HG02970 (cell line): ENCODE measurements around the gene TTR.

ENCODE experiments used
- ATAC-seq: cut with Tn5 transposase; IDR thresholded peaks from one replicate; pipeline ENCODE4 v1.9.1; 2021; ENCODE audit warnings: mild to moderate bottlenecking, moderate library complexity, moderate number of reproducible peaks; ENCODE audit not compliant: unreplicated experiment, low FRiP score

Gene TTR

DNA sequence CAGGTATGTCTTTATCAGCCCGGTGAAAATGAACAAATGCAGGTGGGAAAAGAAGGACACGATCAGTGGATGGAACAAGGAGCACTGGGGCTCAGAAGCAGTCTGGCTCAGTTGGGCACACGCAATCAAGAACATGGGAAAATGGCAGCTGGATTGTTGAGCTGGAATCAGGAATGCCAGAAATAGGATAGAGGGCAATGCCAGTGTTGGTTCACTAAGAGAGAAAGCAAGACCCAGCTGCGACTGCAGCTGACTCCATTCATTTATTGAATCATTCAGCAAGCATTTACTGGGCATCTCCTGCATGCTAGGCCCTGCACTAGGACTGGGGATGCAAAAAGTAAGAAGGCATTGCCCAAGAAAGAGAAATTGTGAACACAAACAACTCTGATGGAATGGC is 13.6 kb upstream of the TTR start:
- no peak for ATAC-seq

DNA sequence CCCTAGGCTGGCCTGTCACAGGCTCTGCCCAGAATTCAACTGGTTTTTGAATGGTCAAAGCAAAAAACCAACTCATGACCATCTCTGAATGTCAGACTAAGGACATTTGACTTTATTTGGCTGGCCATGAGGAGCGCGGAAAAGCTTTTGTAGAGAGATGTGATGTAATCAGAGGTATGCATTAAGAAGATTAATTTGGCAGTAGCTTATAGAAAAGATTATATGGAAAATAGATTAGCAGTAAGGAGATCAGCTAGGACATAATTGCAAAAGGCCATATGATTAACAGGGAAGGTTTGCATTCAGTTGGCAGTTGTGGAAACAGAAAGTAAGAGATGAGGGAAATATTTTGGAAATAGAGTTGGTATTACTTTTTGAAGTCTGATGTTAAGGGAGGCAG is 12.3 kb upstream of the TTR start:
- ATAC-seq, result no peak

DNA sequence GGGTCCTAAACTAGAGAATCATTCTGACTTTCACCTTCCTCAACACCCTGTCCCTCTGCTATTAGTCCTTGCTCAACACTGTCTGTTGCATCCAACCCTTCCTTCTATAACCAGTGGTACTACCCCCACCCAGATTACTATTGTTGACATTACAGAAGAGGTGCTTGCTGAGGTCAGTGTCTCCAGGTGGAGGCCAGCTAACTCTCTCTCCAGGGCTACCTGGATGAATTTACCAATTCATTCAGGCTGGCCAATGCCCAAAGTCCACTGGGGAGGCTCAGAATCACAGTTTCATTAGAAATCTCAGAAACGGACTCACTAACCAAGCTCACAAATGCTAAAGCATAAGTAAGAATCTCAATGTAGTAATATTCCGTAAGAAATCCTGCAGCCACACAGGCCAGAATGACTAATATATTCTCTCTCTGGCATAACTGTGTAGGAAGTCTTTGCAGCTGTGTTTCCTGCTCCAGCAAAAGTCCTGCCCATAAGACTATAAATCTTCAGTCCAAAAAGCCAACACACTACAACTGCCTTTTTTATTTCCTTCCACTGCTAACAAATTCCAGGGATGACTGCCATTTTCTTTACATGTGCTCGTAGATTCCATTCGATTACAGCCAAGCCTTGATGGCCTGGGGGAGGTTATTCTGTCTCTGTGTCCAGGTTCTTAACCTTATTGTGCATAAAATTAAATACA is 10.0 kb upstream of the TTR start:
- no peak for ATAC-seq

DNA sequence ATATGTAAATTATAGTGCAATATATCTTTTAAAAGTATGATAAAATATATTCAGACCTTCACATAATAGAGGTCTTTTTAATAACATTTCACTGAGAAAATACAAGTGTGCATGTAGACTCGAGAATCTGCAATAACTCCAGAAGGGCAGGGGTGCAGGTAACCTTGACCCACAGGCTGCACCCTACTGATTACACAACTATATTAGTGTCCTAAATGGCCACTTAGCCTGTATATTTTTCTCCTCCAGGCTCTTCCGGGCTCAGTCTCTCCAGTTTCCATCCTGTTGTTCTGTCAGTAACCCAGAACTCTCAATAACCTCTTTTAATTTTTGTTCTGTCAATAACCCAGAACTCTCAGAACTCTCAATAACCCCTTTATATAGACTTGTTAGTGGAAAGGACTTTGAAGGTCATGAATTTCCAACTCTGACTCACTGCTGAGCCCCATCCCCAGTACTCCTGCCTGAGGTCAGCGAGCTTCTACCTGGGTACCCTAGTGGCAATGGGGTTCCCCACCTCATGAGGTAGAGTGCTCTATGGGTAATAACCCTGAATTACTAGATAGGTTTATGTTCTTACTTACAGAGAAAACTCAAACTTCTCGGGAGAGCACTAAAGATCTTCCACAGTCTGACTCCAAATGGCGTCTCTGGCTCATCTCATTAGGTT is 8.4 kb upstream of the TTR start:
- no peak for ATAC-seq

DNA sequence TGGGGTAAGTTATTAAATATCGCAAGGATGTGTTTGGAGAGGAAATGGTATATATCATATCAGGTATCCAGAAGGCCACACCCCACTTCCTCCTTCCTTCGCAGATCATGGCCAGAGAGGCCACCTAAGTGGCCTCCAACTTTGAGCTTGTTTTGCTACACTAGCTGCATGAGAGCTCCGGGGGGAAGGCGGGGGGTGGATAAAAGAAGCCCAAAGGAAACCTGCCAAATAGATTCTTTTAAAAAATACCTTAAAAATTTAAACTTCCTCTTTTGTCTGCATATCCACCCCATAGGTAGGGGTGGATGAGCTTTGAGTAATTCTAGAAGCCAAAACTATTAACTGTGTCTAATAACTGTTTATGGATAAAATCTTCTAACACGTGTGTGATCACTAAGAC is 5.7 kb upstream of the TTR start:
- no peak for ATAC-seq

DNA sequence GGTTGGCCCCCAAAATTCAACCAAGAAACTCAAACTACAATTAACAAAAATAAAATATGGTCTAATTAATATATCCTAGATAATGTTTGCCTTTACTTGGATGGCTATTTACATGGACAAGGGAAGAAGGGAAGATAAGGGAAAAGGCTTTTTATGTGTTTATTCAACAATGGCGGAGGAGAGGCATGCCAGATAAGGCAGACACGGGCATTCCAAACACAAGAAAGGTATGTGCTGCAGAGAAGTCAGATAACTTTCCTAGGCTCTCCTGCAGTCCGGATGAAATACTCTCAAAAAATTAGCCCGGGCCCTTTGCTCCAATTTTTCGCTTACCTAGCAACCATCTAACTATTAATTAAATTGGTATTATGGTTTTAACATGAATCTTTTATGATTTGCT is 5.1 kb upstream of the TTR start:
- no peak for ATAC-seq

DNA sequence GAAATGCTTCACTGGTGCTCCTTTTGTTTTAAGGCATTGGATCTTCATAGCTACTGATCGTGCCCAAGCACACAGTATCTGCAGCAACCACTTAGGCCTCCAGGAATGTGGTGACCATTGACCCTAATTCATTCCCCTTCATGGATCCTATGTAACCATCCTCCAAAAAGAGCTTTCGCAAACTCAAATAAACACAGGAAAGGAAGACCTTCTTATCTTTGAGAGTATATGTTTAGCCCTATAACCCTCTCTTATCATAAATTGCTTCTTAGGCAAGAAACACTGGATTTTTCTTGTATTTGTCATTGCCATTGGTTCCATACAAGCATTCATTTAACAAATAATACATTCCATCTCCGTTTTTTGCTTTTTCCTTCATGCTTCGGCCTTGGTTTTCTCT is 4.1 kb upstream of the TTR start:
- ATAC-seq, result no peak

DNA sequence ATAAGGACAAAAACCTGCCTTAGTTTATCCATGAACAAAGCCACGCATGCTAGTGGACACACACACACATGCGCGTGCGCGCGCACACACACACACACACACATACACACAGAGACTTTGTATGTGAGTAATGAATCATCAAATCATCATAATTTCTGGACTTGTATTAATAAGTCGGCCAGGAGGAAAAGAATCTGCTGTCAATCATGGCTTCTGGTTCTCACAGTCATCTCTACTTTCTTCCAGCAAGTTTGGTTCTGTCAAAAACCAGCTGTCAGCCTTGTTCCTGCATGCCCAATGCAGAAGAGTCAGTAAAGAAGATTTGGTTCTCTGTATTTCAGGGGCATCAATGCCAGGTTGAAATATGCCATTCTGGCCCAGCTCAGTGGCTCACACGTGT is 1.1 kb upstream of the TTR start:
- no peak for ATAC-seq

DNA sequence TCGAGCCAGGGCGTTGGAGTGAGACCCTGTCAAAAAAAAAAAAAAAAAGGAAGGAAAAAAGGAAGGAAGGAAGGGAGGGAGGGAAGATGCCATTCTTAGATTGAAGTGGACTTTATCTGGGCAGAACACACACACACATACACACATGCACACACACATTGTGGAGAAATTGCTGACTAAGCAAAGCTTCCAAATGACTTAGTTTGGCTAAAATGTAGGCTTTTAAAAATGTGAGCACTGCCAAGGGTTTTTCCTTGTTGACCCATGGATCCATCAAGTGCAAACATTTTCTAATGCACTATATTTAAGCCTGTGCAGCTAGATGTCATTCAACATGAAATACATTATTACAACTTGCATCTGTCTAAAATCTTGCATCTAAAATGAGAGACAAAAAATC is 564 bp upstream of the TTR start:
- ATAC-seq, result no peak

DNA sequence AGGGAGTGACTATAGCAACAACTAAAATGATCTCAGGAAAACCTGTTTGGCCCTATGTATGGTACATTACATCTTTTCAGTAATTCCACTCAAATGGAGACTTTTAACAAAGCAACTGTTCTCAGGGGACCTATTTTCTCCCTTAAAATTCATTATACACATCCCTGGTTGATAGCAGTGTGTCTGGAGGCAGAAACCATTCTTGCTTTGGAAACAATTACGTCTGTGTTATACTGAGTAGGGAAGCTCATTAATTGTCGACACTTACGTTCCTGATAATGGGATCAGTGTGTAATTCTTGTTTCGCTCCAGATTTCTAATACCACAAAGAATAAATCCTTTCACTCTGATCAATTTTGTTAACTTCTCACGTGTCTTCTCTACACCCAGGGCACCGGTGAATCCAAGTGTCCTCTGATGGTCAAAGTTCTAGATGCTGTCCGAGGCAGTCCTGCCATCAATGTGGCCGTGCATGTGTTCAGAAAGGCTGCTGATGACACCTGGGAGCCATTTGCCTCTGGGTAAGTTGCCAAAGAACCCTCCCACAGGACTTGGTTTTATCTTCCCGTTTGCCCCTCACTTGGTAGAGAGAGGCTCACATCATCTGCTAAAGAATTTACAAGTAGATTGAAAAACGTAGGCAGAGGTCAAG is 955 bp downstream of the TTR start:
- no peak for ATAC-seq

DNA sequence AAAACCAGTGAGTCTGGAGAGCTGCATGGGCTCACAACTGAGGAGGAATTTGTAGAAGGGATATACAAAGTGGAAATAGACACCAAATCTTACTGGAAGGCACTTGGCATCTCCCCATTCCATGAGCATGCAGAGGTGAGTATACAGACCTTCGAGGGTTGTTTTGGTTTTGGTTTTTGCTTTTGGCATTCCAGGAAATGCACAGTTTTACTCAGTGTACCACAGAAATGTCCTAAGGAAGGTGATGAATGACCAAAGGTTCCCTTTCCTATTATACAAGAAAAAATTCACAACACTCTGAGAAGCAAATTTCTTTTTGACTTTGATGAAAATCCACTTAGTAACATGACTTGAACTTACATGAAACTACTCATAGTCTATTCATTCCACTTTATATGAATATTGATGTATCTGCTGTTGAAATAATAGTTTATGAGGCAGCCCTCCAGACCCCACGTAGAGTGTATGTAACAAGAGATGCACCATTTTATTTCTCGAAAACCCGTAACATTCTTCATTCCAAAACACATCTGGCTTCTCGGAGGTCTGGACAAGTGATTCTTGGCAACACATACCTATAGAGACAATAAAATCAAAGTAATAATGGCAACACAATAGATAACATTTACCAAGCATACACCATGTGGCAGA is 3.6 kb downstream of the TTR start:
- no peak for ATAC-seq

DNA sequence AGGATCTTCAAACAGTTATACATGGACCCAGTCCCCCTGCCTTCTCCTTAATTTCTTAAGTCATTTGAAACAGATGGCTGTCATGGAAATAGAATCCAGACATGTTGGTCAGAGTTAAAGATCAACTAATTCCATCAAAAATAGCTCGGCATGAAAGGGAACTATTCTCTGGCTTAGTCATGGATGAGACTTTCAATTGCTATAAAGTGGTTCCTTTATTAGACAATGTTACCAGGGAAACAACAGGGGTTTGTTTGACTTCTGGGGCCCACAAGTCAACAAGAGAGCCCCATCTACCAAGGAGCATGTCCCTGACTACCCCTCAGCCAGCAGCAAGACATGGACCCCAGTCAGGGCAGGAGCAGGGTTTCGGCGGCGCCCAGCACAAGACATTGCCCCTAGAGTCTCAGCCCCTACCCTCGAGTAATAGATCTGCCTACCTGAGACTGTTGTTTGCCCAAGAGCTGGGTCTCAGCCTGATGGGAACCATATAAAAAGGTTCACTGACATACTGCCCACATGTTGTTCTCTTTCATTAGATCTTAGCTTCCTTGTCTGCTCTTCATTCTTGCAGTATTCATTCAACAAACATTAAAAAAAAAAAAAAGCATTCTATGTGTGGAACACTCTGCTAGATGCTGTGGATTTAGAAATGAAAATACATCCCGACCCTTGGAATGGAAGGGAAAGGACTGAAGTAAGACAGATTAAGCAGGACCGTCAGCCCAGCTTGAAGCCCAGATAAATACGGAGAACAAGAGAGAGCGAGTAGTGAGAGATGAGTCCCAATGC is 4.6 kb downstream of the TTR start:
- ATAC-seq, result no peak

DNA sequence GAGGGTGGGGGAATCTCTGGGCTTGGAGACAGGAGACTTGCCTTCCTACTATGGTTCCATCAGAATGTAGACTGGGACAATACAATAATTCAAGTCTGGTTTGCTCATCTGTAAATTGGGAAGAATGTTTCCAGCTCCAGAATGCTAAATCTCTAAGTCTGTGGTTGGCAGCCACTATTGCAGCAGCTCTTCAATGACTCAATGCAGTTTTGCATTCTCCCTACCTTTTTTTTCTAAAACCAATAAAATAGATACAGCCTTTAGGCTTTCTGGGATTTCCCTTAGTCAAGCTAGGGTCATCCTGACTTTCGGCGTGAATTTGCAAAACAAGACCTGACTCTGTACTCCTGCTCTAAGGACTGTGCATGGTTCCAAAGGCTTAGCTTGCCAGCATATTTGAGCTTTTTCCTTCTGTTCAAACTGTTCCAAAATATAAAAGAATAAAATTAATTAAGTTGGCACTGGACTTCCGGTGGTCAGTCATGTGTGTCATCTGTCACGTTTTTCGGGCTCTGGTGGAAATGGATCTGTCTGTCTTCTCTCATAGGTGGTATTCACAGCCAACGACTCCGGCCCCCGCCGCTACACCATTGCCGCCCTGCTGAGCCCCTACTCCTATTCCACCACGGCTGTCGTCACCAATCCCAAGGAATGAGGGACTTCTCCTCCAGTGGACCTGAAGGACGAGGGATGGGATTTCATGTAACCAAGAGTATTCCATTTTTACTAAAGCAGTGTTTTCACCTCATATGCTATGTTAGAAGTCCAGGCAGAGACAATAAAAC is 6.5 kb downstream of the TTR start:
- ATAC-seq, result no peak

DNA sequence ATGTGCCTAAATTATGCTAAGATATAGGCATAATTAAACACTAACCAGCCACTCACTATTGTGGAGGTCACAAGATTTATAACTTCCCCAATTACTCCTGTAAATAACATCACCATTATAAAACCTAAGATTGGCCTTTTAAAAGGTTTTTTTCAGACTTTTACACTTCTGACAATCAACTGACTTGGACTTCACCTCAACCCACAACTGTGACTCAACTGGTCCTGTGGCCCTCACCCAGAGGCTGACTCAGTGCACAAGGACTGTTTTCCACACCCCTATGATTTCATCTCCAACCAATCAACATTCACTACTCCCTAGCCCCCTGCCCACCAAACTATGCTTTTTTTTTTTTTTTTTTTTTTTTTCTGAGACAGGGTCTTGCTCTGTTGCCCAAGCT is 11.6 kb downstream of the TTR start:
- no peak for ATAC-seq

DNA sequence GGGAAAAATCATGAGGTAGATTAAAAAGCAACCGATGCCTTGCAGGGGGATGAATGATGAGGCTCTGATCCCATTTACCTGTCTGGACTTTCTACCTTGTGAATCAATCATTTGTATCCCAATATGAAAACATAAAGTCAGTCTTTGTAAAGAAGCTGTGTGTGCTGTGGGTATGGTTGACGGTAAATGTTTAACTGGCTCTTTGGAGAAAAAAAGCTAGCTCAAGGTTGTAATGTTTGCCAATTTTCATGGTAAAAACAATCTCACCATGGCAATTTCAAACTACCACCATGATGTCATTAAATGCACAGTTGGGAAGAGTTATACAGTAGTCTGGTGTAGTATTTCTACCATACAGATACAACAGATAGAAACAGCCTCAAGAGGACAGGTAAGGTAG is 14.6 kb downstream of the TTR start:
- no peak for ATAC-seq

DNA sequence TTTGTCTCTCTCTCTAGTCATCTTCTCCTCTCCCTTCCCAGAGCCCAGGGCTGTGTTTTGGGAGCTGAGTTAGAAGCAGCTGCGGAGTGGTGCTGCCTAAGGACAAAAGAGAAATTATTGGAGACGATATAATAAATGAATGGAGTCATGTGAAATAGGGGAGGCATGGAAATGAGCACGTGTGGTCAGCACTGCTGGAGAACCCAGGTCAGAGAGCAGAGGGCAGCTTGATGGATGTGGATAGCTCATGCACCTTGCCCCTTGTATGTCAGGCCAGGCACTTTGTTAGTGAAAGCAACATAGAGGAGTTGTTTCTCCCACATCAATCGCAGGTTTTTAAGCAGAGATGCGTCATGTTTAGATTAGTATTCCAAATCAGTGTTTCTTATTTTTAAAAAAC is 15.7 kb downstream of the TTR start:
- no peak for ATAC-seq

DNA sequence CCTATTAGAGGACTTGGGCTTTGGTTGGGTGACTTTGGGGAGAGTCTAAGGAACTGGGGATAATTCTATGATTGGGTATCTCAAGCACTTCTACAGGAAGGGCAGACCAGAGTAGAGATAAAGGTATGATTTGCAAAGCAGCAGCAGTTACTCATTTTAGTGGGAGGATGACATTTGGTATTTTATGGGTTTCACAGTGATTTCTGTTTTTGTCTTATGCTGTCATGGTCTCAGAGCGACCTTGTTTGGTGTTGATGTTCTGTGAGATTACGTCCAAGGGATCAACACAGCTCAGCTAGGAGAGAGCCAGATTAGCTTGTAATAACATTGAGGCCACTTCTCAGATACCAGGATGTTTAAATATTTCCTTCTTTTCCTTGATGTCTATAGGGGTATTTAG is 18.2 kb downstream of the TTR start:
- no peak for ATAC-seq

DNA sequence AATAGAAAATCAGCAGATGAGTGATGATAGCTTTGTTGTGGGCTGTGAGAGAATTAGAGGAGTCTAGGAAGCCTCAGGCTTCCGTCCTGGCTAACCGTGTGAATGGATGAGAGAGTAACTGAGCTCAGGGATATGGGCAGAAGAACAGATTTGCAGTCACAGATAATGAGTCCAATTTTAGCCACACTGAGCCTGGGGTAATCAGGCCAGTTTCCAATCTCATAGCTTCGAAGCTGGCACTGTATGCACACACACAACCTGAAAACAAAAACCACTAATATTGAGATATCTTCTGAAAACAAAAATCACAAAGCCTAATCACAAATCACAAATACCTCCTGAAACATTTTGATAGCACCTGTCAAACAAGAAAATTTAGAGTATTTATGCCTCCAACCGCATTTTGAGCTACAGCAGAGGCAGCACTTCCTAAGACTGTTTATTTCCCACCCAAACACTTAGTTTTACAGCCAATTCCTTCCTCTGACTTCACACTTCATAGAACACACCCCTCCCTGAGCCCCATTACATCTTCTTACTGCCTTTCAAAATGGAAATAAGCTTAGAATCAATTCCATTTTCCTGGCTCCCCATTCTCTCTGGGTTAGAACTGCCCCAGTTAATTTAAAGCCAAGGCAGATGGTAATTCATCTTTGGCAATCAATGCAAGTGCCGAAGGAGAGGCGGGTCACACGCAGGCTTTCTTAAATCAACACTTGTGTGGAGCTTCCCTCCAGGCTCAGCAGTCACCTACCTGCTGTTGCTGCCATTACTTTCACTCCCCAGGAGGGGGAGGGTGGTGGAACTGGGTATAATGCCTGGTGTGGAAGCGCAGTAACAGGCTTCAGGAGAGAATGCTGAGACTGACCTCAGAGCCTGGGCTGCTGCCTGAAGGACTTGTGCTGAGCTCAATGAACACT is 18.9 kb downstream of the TTR start:
- ATAC-seq, result no peak

DNA sequence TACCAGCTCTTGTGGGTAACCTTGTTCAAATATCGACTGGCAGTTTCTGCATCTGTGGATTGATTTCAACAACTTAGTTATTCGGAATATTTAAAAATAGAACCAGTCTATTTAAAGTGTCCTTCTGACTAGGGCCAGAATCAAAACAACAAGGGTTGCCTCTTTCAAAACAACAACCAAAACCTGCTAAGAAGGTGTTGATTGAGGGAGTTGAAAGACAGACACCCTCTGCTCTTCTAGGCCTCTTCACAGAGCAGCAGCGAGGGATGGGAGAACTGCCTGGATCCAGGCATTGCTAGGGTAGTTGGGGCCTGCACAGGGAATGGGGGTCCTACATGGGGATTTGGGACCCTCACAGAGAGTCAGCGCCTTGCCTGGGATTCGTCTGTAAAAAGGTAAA is 19.8 kb downstream of the TTR start:
- ATAC-seq, result no peak
